GM18907 (cell line): ENCODE data around the gene BBOX1.

Experiments used
- ATAC-seq: cut with Tn5 transposase; IDR thresholded peaks from one replicate; pipeline ENCODE4 v1.9.1; 2021; ENCODE audit warnings: mild to moderate bottlenecking, moderate library complexity; ENCODE audit not compliant: unreplicated experiment

BBOX1 gene

DNA sequence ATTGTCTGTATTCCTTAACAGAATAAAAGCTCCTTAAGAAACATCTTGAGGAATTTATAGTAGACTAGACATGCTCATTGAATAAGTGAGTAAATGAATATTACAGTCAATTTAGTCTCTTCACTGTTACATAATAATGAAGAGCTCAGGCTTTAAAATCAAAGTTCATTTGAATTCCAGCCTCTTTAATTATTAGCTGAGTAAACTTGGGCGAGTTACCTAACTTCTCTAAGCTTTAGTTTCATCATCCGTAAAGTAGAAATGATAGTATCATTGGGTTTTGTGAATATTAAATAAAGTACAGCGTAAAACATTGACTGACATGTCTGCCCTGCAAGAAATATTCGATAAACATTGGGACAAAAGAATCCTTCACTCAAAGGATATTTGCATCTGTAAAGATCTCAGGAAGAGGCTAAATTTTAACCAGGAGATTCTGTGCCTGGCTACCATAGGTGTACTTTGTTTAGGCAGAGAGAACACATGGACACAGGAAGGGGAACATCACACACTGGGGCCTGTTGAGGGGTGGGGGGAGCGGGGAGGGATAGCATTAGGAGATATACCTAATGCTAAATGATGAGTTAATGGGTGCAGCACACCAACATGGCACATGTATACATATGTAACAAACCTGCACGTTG lies 15.2 kb upstream of the BBOX1 start:
- no peak for ATAC-seq

DNA sequence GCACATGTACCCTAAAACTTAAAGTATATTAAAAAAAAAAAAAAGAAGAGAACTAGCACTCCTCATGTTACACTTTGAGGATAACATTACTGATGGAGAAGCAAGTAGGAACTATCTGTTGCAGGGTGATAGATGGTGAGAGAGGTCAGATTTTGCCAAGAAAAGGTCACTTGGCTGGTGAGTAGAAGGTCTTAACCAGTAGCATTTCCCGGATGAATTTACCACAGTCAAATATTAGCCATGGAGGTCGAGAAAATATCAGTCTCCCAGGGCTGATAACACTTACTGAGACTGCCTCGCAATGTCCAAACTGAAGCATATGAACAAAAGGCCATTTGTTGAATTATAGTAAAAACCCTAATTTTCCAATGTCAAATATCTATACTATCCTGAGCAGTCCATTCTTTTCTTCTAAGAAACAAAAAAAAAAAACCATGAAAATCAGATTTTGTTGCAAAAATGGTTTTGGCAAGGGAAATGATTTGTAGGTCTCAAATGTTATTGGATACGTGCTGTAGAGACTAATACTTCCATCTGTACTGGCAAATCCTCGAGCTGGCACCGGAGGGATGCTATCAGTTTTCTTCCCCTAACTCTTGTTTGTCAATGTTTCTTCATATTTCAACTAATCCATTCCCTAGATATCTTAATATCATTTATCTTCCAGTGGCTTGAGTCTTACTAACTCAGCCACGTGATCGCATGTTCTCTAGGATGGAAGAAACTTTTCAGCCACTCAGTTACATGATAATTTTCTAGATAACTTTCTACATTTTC lies 14.5 kb upstream of the BBOX1 start:
- ATAC-seq = no peak

DNA sequence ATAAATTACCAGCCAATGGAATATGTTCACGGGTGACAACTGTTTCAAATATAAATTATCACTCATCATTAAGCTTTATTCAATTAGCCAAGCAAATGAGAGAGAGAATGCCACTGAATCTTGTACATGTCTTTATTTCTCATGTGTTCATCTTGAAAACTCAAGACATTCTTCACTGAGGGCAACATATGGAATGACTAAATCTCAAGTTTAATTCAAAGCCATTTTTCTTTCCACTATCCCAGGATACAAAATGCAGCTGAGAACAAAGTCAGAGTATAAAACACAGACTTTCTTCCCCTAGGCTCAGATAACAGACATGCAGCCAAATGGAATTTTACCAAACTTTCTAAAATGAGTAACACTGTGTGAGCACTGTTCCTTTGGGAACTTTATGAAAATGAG lies 12.1 kb upstream of the BBOX1 start:
- no peak for ATAC-seq

DNA sequence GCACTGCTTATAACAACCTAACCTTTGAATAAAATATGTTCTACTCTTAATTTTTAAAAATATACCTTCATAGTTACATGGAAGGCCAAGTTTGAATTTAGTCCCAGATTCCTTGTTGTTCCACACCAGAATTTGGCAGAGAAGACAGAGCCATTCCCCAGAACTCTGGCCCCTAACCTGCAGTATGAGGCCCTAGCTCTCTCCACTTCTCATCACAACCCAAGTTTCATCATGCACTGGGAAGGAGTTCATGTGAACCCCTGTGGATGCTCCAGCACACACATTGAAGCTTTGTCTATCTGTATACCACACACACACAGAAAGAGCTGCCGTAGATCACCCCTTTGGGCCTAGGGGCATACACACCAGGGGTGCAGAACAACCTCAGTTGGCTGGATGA lies 10.6 kb upstream of the BBOX1 start:
- ATAC-seq = no peak

DNA sequence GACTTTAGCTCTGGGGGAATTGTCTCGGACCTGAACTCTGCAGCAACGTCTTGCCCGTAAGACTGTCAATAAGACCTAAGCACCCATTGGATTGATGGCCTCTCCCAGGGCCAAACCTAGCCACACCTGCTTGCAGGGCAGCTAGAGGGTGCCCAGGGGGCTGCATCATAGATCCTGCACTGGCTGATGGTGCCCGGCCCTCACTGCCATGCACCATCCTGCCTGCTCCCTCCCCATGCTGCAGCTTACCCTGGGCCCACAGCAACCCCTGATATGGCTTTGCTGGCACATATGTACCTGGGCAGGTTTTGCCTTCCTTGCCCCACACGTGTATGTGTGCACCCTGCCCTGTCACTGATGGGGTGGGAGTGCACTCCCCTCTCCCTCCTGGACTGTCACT lies 8.9 kb upstream of the BBOX1 start:
- ATAC-seq = no peak

GRCh38 chr11:27039873-27040272 lies 742 bp upstream of the BBOX1 start:
- no peak for ATAC-seq

- no peak for ATAC-seq
Observed at GRCh38 chr11:27041141-27041899, 705 bp downstream of the BBOX1 start.

- no peak for ATAC-seq
Observed at GRCh38 chr11:27046956-27047355, 6.3 kb downstream of the BBOX1 start.

DNA sequence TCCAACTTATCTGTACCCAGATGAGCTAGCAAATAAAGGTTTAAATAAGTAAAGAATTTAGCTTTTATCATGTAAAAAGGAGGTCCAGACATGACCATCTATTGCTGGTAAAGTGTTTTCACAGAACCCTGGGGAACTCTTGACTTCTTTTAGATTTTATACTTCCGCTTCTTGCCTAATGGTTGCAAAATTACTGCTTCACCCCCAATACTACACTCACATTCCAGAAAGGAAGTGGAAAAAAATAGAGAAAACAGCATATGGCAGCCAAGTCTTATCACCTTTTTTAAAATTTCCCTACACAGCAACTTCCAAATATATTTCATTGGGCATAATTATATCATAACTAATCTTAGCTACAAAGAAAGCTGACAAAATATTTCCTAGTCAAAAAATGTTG lies 12.1 kb downstream of the BBOX1 start:
- ATAC-seq = no peak

- no peak for ATAC-seq
Observed at GRCh38 chr11:27055065-27055682, 14.6 kb downstream of the BBOX1 start.

- no peak for ATAC-seq
Observed at GRCh38 chr11:27057091-27057780, 16.6 kb downstream of the BBOX1 start.

DNA sequence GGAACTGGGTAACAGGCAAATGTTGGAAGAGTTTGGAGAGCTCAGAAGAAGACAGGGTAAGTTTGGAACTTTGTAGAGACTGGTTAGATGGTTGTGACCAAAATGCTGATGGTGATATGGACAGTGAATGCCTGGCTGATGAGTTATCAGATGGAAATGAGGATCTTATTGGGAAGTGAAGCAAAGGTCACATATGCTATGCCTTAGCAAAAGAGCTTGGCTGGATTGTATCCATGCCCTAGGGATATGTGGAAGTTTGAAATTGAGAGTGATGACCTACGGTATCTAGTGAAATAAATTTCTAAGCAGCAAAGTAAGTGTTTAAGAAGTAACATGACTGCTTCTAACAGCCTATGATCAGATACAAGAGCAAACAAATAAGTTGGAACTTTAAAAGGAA lies 17.8 kb downstream of the BBOX1 start:
- no peak for ATAC-seq

GRCh38 chr11:27059431-27059830 lies 18.8 kb downstream of the BBOX1 start:
- ATAC-seq = no peak

- no peak for ATAC-seq
Observed at GRCh38 chr11:27060816-27061460, 20.3 kb downstream of the BBOX1 start.

GRCh38 chr11:27061461-27061821 lies 20.8 kb downstream of the BBOX1 start:
- no peak for ATAC-seq

DNA sequence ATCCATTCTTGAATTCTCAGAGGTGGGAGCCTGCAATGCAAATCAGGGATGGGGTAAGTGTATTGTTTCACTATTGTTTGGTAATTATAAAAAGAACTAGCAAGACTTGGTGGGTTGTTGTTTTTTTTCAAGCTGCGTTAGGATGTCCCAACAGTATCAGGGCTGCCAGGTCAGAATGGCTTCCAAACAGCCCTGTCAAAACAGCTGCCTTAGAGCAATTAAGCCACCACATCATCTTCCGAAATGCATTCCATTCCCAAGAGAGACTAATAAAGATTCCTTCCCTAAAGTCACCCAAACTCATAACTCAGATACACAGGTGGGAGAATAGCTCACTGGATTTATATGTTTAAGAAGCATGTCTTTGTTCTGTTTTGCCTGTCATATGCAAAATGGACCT lies 23.5 kb downstream of the BBOX1 start:
- ATAC-seq = no peak

DNA sequence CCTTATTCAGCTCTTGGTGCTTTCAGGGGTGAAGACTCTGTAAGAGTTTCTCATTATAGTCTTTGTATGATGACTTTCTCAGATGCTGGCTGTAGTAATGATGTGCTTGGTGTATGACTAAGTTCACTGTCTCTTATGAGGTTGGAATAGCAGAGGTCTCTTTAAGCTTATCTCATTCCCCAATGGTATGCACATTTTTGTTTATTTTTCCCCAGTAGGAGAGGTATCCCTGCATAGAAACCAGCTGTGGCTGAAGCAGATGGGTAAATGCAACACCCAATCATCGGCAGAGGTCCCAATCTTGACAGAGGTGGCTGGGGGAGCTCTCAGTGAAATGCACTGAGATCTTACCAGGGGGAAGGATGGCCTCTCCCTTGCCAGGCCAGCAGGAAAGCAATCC lies 34.6 kb downstream of the BBOX1 start:
- no peak for ATAC-seq

DNA sequence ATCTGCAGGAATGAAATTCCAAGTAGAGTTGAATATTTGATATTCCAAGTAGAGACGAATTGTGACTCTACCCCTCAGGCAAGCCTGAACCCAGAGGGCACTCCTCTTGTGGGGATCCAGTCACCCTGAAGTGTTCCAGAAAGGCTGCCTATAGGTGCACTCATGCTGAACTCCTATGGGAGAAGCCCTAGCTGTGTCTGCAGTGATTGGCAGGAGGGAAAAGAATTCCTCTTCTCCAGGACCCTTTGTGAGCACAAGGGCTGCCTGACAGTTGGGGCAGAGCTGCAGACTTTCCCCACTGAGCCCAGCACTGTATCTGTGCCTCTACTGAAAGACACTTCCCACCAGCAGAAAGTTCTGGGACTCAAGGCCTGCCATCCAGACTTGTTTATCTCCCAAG lies 35.0 kb downstream of the BBOX1 start:
- no peak for ATAC-seq

DNA sequence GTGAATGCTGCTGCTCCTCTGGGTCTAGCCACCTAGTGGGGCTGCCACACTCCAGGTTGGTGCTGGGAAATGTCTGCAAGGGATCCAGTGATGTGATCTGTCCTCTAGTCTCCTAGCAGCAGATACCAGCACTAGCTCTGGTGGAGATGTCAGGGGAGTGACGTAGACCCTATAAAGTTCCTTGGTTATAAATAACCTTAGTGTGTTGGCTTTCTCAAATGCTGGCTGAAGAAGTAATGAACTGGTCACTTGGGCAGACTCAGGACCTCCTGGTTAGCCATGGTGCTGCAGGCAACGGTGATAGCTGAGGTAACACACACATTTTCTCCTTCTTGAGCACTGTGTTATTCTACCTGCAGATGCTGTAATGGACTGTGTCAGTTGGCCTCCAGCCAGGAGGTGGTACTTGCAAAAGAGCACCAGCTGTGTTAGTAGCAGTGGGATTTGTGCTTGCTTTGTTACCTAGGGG lies 35.5 kb downstream of the BBOX1 start:
- ATAC-seq = no peak

DNA sequence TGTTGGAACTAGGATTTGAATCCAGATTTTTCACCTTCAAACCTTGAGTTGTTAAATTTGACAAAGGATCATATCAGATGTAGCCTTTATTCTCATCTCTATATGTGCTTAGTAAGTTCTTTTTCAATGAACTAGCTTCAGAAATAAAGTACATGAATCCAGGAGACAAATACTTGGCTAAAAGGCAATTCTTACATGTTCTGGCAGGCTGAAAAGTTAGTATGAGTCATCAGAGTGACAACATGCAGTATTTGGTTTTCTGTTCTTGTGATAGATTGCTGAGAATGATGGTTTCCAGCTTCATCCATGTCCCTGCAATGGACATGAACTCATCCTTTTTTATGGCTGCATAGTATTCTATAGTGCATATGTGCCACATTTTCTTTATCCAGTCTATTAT lies 40.4 kb downstream of the BBOX1 start:
- ATAC-seq = no peak
